Measurements from ENCODE around the gene CACNA2D3.
A peak's percentile ranks its signal among the peaks of the same experiment; 100 is the strongest.

The CACNA2D3 gene

DNA sequence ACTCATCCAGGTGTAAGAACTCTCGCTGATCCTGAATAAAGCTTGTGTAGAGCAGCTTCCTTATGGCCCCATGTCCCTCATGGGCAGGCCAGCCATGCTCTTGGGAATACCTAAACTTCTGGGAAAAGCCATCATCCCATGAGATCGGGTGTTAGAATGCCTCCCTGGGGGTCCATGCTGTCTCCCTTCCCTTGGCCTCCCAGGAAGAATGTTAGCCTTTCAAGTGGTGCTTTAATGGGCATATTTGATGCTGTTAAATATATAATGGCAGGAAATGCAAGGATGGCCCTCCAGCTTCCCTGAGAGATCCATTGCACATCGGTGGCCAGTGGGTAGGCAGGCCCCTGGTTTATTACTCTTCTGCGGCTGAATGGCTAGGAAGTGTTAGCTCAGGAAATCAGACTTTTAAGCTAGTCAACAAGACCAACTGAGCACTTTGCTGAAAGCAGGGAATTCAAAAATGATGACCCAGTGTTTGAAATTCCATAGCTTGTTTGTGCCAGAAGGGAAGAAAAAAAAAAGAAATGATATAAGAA, 866.0 kb downstream of the CACNA2D3 start:
- no peak for DNase-seq

- peak; percentile 7 for DNase-seq
These were observed 866.7 kb downstream of the CACNA2D3 start for GRCh38 chr3:54988838-54989630.

DNA sequence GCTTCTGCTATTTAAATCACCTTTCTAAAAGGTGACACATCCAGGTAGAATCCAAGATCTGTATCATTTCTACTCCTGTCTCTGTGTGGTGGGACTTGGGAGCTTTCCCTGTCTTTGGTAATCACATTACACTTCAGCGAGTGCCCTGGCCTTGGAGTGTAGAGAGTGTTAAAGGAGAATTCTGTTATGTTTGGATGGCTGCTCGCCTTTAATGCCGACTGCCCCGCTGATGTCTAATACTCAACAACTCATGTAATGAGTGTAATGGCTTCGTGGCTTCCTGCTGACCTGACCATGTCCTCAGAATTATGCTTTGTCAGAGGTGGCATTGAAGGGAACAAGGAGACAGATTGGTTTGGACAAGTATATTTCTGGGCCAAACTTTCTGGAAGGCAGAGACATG, 871.8 kb downstream of the CACNA2D3 start:
- DNase-seq: no peak

GRCh38 chr3:54999159-54999558, 876.8 kb downstream of the CACNA2D3 start:
- peak; percentile 61 for DNase-seq

DNA sequence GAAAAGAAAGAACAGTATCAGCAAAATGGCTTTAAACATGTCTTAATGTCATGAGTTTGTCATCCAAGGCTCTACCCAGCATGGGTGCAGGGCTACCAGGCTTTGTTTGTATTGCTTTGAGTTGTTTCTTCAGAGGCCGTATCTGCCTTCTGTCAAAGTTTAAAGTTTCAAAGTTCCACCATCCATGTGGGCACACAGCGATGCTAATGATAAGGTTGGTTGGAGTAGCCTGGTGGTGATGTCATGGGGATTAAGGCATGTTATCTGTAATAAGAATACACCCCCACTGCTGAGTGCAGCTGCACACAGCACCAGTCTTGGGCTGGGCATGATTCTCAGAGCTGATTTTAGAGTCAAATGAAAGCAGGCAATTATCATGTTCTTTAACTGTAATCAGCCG, 877.5 kb downstream of the CACNA2D3 start:
- DNase-seq: peak; percentile 87

GRCh38 chr3:55000546-55000945, 878.2 kb downstream of the CACNA2D3 start:
- DNase-seq: peak; percentile 91

- DNase-seq: no peak
These were observed 878.6 kb downstream of the CACNA2D3 start for GRCh38 chr3:55000953-55001352.

DNA sequence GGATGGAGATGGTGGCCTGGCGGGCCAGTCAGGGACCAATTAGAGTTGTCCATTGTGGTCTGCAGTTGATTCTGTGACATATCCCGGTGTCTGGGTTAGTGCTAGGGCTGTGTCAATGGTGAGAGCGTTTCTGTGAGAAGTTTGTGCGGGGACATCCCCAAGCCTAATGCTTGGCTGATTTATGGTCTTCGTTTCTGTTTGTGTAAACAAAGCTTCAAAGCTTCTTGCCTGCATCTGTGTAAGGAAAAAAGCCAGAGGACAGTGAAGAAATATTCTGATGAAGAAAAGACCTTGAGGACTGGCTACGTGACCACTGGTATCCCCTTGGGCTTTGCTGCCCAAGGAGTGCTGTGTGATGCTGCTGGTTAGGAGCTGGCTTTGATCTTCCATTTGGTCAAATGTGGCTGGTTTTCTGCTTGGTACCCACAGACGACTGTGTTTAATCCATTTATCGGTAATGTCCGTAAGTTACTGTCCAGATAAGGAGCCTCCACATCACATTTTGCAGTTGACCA, 880.1 kb downstream of the CACNA2D3 start:
- no peak for DNase-seq

DNA sequence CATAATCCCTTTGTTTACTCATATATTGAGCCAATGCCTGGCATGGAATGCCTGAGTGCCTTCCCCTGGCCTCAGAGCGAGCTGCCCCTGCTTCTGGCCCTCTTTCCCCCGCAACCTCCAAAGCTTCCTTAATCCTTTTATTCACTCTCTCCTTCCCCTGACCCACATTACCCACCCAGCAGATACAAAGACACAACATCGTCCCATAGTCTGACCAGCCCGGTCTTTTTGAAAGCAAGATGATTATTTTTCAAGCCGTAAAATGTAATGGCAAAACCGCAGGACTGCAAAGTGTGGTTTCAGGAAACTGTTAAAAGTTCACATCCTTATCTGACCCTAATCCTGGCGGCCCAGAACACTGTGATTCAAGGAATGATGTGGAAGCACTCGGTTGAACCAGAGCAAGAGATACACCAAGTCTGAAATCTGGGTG, 883.9 kb downstream of the CACNA2D3 start:
- no peak for DNase-seq

- no peak for DNase-seq
These were observed 885.6 kb downstream of the CACNA2D3 start for GRCh38 chr3:55007971-55008370.

- no peak for DNase-seq
These were observed 887.0 kb downstream of the CACNA2D3 start for GRCh38 chr3:55009372-55009771.

GRCh38 chr3:55012091-55012490, 889.7 kb downstream of the CACNA2D3 start:
- peak; percentile 65 for DNase-seq

GRCh38 chr3:55013145-55013925, 891.0 kb downstream of the CACNA2D3 start:
- DNase-seq: peak; percentile 90

GRCh38 chr3:55014081-55014480, 891.7 kb downstream of the CACNA2D3 start:
- peak; percentile 84 for DNase-seq

DNA sequence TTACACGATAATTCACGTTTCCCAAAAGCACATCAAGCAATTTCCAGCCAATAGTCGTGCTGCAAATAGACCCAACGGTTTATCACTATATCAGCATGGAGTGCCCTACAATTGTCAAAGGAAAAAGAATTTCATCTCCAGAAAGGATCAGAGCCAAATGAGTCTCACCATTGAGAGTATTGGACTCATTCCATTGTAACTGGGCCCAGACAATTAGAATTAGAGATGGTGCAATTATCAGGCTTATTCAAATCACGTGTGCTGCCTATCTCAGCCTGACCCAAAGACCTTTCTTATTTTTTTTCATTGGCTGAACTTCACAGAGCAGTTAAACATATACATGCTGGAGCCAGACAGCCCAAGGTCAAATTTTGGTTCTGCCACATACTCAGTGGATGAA, 892.6 kb downstream of the CACNA2D3 start:
- no peak for DNase-seq

GRCh38 chr3:55017876-55018275, 895.5 kb downstream of the CACNA2D3 start:
- DNase-seq: no peak

DNA sequence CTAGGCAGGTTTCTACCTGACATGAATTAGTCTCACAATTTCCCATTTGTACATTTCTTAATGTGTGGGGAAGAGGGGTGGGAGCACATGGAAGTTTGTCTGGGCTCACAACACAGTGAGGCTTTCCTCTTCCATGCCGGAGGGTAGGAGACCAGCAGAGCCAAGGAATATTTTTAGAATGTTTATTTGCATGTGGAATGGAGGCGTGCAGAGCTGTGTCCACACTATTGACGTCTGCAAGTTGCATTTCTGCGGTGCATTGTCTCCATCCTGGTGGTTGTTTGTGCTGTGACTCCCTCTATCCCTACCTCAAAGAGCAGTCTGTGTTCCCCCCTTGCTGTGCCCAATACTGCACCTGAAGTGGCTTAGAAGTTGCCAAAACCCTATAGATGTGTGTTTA, 908.6 kb downstream of the CACNA2D3 start:
- DNase-seq: no peak

GRCh38 chr3:55036883-55037577, 914.7 kb downstream of the CACNA2D3 start:
- DNase-seq: no peak

DNA sequence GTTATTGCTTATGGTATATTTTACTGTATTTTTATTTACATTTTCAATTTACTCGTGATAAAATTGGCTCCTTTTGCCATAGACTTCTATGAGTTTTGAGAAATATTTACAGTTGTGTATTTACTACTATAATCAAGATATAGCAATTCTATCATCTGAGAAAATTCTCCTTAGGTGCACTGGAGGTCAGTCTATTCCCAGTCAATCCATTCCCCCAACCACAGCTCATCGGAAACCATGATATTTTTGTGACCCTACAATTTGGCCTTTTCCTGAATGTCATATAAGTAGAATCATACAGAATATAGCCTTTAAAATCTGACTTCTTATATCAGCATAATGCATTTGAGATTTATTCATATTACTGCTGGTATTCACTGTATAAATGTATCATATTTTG, 920.2 kb downstream of the CACNA2D3 start:
- no peak for DNase-seq

DNA sequence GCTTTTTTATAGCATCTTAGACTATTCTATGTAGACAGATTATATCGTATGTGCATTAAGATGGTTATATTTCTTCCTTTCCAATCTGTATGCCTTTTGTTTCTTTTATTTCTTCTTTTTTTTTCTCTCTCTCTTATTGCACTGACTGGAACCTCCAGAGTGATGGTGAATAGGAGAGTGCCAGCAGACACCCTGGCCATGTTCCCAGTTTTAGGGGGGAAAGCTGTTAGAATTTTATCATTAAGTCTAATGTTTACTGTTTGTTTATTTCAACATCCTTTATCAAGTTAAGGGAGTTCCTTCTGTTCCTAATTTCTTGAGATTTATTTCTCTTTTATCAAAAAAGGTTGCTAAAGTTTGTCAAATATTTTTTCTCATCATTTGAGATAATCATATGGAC, 922.1 kb downstream of the CACNA2D3 start:
- DNase-seq: no peak

DNA sequence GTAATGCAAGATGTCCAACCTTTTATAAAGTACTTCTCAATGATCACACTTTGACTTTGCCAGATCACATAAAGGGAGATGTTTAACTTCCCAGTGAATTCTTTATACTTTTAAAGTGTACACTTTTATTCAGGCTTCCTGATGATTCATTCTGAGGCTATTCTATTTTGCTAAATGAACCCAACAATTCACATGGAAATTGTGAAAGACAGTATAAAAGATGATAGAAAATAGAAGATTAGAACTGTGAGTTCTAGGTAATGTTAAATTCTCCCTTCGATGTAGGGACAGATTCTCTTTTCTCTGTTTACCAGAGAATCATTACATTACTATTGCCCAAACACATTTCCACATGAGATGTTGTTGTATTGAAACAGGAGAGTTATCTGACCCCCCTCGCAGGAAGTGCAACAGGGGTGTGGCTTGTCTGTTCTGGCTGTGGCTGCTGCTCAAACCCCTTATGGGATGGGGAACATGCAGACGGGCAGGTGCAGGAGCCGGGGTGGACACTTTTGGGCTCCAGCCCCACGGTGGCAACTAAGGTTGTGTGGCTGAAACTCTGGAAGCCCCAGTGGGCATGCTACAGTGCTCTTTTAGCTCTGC, 936.8 kb downstream of the CACNA2D3 start:
- DNase-seq: no peak

DNA sequence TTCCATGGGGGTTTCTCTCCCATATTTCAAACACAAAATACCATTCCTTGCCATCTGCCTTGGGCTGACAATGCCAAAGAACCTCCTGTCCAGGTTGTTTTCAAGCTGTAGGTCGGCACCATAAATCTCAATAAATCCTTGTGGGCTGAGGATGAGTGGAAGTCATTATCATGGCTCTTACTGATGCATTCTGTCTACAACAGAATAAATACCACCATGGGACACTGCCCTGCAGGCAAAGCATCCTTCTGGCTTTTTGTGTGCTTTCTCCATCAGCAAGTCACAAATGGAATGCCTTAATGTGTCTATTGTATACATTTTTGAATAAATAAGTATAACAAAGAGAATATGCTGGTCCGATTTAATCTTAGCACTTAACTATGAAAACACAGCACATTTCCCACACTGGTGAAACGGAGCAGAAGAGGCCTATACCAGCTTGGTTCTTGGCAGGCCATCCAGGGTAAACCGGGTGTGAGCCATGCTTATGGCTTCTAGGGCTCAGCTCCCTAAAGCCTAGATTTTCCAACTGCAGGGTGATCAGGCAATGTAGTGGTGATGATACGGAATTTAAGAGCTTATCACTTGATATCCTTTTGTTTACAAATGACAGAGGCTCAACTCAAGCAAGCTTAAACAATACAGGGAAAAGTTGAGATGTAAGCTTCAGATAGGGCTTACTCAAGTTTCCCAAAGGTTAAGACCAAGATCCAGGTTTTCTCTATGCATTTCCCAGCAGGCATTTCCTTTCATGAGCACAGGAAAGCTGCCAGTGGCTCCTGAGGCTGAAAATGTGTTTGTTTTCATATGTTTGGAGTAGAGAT, 938.8 kb downstream of the CACNA2D3 start:
- peak; percentile 80 for DNase-seq
